D341Med (cell line): ENCODE results near the gene SPHK2.

Experiments
- DNase-seq: peaks from one replicate; pipeline ENCODE4 v3.0.0; 2012; ENCODE audit warnings: low spot score

SPHK2 gene

DNA sequence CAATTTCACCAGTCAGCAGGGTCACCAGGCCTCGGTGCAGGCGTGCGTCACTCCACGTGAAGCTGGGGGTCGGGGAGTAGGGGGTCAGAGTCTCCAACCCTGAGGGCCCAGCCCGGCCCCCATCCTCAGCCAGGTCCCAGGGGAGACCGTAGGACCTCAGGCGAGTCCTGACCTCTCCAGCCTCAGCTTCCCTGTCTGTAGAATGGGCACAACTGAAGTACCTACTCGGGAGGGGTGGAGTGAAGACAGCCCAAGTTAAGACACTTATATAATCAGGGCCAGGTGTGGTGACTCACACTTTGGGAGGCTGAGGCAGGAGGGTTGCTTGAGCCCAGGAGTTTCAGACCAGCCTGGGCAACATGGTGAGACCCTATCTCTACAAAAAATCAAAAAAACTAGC, 15.5 kb upstream of the SPHK2 start:
- DNase-seq: no peak

DNA sequence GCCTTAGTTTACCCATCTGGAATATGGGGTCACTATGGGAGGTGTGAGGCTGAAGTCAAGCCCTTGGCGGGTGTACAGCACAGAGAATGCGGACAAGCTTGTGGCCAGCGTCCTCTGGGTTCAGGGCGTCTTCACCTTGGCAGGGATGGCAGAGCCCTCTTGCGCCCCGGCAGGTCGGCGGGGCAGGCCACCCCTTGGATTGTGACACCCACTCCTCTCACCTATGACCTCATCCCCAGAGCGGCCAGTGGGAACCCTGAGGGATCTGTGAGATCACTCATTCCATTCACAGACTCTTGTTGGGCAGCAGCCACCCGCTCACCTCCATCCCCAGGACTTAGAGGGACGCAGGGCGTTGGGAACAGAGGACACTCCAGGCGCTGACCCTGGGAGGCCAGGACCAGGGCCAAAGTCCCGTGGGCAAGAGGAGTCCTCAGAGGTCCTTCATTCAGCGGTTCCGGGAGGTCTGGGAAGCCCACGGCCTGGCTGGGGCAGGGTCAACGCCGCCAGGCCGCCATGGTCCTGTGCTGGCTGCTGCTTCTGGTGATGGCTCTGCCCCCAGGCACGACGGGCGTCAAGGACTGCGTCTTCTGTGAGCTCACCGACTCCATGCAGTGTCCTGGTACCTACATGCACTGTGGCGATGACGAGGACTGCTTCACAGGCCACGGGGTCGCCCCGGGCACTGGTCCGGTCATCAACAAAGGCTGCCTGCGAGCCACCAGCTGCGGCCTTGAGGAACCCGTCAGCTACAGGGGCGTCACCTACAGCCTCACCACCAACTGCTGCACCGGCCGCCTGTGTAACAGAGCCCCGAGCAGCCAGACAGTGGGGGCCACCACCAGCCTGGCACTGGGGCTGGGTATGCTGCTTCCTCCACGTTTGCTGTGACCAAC, 12.6 kb upstream of the SPHK2 start, which contains the start of gene SPACA4:
Gene SPACA4, plus strand, starts transcription at position 280 of the 896 bp plus-strand sequence. Its CDS starts 237 bp downstream, at position 517.
- no peak for DNase-seq

DNA sequence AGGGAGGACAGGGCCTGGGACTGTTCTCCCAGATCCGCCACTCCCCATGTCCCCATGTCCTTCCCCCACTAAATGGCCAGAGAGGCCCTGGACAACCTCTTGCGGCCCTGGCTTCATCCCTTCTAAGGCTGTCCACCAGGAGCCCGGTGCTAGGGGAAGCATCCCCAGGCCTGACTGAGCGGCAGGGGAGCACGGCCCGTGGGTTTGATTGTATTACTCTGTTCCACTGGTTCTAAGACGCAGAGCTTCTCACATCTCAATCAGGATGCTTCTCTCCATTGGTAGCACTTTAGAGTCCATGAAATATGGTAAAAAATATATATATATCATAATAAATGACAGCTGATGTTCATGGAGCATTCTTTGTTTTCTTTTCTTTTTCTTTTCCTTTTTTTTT, 11.9 kb upstream of the SPHK2 start:
- no peak for DNase-seq

DNA sequence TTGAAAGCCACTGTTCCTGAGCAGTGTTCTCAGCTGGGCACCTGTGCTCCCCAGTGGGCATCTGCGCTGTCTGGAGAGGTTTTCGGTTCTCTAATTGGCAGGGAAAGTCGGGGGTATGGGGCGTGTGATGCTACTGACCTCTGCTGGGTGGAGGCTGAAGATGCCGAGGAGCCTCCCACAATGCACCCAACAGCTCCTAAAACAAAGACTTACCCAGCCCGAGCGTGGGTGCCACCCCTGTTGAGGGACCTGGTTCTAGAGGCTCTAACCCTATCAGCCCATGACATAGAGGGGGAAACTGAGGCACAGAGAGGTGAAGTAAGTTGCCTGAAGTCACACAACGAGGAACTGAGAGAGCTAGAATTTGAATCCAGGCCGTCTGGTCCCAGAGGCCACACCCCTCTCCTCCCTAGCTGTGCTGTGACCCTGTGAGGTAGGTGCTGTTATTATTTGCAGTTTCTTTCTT, 10.5 kb upstream of the SPHK2 start:
- peak; percentile 86 for DNase-seq

DNA sequence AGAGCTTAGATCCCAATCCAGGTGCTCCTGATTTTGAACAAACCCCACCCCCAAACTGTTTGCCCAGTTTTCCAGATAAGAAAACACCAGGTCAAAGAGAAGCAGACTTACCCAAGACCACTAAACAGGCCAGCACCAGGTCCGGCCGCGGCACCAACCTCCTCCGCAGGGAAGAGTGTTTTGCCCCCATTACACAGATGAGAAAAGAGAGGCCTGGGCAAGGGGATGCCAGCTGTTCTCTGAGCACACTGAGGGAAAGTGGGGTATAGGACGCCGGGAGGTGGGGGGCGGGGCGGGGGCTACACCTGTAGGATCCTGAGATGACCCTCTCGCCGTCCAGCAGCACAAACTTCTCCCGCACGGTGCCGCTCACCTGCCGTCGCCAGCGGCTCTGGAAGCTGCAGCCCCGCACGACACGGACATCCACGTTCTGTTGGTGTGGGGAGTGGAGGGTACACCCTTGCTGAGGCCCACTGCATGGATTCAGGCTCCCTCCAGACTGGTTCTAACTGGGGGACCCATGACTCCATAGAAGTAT, 9.7 kb upstream of the SPHK2 start:
- no peak for DNase-seq

DNA sequence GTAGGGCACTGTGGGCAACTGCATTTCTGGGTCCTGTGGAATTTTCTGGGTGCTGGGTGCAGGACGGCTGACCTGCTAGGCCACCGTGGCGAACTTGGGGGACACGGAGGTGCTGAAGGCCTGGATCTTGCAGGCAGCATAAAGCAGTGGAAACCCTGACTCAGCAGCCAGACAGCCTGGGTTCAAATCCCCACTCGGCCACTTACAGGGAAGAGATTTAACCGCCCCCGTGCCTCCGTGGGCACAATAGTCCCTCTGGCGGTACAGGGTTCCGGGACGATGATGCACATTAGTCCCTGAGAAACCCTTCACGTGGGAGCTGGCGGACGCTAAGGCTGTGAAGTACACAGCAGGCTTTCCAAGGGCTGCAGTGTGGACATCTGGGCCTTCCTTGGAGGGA, 7.4 kb upstream of the SPHK2 start:
- DNase-seq: no peak

DNA sequence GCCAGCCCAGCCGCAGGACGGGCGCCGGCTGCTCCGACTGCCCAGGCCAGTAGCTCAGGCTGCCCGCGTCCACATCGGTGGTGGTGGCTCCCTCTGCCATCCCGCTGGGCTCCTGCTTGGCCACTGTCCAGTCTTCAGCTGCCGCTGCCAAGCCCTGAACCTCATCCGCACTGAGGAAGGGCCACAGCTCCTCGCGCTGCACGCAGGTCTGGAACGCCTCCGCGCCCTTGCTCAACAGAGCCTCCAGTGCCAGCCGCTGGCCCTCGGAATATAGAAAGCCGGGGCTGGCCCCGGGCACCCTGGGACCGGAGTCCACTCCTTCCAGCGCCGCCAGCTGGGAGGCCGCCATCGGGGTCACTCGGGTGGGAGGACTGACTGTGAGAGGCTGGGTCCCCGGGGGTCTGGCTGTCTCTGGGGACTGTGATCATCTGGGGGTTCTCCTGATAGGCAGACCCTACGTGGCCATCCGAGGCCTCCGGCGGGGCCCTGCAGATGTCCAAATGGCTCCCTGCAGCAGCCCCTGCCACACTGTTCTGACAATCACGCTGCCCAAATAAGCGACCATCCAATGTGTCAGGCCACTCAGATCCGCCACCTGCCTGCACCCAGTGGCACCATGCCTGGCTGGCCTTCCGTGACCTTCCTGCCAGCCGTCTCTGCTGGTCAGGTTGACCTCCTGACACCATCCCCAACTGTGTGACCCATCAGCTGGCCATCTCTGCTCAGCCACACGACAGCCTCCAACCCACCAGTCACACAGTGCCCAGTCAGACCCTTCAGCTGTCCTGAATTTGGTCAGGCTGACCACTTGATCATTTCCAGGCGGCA, 6.1 kb upstream of the SPHK2 start:
- peak; percentile 52 for DNase-seq

DNA sequence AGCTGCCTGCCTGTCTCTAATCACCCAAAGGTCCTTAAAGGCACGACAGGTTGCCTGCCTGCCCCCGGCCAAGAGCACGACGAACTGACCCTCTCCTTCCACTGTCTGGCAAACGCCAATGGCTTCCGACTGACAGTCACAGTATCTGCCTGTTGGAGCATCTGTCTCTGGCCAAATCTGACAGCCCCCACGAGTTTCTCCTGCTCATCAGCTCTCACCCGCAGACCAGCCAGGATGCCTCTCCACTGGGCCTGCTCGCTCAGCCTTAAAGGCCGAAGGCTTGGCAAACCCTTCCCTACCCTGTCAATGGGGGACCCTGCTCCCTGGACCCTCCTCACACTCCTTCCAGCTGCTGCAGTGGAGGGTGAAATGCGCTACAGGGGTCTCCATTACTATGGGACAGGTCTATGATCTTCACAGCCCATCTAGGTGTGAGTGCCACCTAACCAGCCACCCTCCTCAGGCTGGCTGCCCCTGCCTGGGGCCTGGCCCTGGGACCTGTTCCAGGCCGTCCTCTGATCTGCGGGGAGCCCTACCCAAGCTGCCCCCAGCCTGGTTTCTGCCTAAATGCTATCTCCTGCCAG, 5.4 kb upstream of the SPHK2 start:
- DNase-seq: peak; percentile 53

DNA sequence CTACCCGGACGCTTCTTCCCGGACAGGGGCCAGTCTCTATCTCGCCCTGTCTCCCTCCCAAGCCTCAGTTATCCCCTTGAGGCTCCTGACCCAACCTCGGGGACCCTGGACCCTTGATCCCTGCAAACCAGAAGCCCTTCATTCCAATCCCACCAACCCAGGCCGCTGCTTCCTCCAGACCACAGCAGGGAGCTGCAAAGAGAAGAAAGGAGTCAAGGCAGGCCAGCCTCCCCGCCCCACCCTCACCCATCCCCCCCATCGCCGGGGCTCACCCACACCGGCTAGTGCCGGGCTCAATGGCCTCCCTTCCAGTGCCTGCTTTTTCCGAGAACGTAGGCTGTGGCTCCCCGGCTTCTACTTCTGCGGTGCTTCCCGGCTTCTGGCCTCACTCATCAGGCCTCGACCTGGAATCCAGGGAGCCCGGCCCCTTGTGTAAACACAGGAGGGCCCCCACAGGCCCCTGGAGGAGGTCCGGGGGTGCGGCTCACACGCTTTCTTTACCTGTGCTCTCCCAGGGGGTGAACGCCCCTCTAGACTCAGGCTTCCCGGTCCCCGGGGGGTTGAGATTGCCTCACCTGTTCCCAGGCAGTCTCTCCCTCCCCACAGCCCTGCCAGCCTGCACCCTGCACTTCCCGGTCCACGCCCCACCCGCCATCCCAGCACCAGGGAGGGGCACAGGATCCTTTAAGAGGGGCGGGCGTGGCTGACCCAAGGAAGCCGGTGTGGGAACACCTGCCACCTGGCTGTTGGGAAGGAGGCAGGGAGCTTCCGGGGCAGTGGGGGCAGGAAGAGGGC, 4.7 kb upstream of the SPHK2 start, which contains the start of gene FAM83E:
Gene FAM83E, minus strand, starts transcription at position 641 of the 795 bp plus-strand sequence. CDS start 1,704 bp downstream, outside the sequence.
- peak; percentile 47 for DNase-seq

DNA sequence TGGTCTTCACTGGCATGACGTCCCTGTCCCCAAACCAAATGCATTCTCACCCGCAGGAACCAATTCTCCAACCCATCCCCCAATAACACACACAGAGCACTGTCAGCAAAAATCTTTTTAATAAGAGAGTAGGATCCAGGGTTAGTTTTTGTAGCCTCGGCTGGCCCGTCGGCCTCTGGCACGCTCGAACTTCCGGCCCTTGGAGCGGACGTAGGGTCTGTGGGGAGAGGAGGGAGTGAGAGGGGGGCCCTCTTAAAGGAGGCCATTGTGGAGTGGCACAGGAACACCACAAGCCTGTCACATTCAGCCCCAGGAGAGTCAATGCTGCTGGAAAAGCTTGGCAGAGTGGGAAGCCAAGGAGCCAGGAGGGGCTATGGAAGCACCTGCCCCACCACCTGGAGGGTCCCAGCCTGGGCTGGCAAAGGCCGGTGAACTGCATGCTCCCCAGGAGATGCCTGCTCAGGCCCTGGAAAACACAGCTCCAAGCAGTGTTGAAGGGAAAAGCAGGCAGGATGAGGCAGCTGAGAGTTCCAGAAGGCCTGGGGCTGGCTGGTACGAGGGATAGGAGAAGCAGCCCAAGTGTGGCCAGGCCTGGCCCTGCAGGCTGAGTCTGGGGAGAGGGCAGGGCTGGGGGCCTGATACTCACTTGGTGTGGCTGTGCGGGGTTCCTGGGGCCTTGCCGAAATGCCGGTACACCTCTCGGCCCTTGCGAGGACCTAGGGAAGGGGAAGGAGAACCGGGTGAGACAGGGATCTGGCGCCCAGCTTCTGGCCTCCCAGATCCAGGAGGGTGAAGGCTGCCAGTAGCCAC, 3.9 kb upstream of the SPHK2 start:
- no peak for DNase-seq

DNA sequence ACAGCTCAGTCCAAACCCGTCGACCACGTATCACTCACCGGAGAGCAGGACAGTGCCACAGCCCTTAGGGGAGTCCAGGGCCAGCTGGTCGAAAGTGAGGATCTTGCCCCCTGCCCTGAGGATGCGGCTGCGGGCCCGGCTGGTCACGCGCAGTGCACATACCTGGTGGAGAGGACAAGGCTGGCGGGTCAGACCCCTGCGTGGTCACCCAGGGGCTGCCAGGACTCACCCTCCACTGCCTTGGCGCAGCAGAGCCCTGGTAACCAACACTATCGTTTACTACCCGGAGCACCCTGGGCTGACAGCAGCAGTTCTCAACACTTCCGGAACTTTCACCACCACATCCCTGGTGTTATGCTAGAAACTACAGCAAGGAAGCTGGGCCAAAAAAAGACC, 3.3 kb upstream of the SPHK2 start:
- no peak for DNase-seq

DNA sequence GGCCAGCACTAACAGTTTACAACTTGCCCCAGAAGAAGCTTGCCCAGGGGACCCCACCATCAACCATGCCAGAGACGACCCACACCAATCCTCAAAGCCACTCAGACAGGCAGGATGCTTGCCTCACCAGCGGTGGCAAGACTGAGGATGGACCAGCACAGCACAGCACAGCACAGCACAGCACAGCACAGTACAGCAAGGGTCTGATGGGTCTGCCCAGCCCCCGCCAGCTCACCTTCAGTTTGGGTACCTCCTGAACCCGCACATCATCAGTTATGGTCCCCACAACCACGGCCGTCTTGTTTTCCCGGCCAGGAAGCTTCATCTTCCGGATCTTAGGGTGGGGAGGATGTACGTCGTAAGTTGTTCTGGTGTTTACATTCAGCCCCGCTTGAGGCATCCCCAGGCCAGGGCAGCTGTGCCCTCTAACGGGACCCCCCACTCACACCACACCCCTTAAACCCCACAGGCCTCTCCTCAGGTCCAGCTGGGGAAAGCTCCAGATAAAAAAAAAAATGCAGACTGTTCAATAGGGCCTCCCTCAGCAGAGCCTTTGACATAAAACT, 2.7 kb upstream of the SPHK2 start:
- no peak for DNase-seq

DNA sequence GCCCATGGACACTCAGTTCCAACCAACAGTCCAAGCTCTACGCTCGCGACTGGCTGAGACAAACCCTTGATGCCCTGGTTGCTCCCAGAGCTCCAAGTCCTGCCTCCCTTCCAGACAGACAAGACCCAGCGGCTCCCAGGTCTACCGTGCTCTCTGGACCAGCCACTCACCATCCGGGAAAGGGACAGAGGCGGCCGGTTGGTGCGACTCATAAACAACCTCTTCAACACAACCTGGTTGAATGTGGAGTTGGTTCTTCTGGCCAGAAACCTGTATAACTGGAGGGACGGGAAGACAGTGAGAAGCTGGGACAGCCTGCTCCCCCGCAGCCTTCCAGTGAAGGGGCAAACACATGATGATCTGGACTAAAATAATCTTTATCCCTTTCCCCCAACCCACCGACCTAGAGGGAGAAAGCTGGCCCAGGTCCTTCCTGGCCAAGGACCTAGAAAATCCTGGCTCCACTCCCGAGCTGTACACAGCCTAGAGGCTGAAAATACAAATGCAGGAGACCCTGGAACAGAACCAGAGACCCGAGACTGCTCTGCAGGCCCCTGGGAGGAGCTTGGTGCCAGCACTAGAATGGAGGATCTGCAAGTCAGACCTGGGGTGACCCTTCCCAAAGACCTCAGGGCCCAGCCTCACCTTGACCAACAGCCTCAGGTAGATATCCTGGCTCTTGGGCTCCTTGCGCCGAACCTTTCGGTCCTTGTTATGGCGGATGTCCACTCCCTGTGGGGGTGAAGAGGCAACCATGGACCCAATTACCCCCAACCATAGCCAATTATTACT, 2.0 kb upstream of the SPHK2 start:
- no peak for DNase-seq

DNA sequence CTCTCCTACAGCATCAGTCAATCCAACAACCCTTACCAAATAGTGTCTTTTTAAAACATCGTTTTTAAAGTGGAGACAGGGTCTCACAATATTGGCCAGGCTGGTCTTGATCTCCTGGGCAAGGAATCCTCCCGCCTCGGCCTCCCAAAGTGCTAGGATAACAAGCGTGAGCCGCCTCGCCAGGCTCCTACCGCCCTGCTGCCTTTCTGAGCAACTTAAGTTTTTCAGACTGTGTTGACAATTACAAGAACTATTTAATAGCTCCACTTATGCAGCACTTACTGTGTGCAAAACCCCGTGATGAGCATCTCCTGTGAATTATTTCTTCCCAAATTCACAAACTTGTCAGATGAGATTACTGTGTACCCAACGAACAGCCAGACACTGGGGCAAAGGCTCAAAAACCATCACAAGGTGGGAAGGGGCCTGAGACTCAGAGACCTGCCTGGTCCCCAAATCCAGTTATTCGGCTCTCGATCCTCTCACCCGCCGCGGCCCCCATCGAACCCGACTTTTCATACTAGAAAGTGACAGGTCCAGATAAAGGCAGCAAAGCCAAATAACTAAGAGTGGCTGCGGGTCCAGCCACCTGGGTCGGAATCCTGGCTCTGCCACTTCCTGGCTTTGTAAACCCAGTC, 909 bp upstream of the SPHK2 start:
- no peak for DNase-seq

DNA sequence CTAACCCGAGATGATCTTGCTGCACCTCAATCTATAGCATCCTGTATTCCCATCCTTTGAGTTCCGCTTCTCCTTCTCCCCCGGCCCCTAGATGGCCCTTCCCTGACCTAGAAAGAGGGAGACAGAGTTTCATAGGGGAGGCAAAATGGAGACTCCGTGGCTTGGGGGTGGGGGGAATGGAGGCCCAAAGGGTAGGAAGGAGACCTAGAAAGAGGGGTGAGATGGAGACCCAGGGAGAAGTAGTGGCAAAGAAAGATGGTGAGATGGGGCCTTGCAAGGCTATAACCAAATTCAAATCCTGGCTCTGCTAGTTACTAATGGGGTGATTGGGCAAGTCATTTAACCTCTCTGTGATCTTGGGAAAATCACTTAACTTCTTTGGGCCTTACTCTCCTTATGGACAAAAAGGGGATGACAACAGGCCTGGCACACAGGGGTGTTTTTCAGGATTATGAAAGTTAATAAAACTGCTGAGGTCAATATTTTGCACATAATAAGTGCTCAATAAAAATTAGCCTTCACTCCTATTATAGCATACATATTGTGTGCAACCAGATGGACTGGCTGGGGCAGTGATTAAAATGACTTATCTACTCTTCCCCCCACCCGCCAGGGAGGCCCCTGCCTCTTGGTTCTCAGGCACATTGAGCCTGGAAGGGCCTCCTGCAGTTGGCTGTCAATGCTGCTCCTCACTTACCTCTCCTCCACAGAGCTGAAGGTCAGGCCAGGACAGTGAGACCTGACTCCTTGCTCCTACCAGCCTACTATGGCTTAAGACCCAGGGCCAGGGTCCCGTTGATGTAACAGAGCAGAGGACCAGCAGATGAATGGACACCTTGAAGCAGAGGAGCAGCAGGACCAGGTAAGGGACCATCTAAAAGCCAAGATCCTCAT, 633 bp downstream of the SPHK2 start:
- DNase-seq: no peak

DNA sequence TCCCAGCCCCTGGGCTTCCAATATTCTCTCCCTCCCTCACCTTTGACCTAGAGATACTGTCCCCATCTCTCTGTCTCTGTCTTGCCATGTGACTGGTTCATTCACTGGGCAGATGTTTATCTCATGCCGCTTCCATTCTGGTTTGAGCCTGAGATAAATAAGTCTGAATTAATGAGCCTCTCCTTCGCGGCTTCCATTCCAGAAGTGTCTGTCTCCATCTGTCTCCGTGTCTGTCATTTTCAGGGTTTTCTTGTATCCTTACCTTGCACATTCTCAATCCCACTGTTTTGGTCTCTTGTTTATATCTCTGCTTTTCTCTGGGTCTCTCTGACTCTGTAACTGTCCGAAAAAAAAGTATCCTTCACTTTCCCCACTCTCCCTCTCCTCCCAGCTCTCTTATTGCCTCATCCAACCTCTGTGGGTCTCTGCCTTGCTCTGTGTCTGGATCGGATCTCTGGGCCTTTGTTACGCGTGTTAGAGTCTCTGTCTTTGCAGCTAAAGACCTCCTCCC, 4.3 kb downstream of the SPHK2 start:
- DNase-seq: no peak

DNA sequence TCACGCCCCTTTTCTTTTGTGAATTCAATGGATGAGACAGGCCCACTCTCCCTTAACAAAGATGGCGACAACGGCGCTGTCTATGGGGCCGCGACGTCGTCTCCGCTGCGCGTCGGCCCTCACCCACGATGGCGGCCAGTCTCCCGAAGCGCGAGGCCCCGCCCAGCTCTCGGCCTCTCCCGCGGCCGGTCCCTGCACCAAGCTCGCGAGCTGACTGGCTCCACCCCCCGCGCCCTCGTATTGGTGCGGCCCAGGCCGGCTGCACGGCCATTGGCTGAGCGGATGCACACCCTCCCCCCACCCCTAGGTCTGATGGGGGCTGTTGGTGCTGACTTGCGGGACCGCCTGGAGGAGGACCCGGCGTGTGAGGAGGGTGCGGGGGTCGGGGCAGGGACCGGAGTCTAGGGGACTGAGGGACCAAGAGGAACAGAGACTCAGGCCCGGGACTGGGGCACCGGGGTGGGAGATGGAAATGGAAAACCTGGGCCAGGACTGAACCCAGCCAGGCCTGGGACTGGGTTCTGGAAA, 4.8 kb downstream of the SPHK2 start:
- peak; percentile 96 for DNase-seq
